Activated T-helper 1 cell treated with anti-CD3 and anti-CD28 coated beads, Interleukin-12 subunit alpha, Interleukin-12 subunit beta, Interleukin-2, Interleukin-4 antibody, amounts not matched to agents 30 ng/mL and 10 ng/mL and 1 ng/mL, durations not matched to agents 14 hours and 24 hours and 36 hours (primary cell): Measurements from ENCODE around the gene CHRND. TPM values are rescaled to one million over a fixed set of nuclear protein-coding genes. Genes with fewer than 3 reads are reported as not detected.
"Not testable (repeated sequence)": the region's sequence is repeated elsewhere in the genome, so short reads cannot be mapped to it uniquely, and the experiment has no call there.

Experiments
- DNase-seq: peaks from one replicate; pipeline ENCODE4 v3.0.0; 2021; ENCODE audit warnings: low spot score
- H3K27ac Mint-ChIP-seq: one replicate; pipeline ENCODE4 v1.8.0; 2021; ENCODE audit warnings: mild to moderate bottlenecking, mixed read lengths
- H3K27me3 Mint-ChIP-seq: one replicate; pipeline ENCODE4 v1.8.0; 2022; ENCODE audit warnings: mild to moderate bottlenecking, moderate library complexity, mixed read lengths; ENCODE audit not compliant: insufficient read depth
- H3K36me3 Mint-ChIP-seq: one replicate; pipeline ENCODE4 v1.8.0; 2021; ENCODE audit warnings: low read depth, mixed read lengths
- H3K4me1 Mint-ChIP-seq: one replicate; pipeline ENCODE4 v1.8.0; 2021; ENCODE audit warnings: low read depth, mixed read lengths
- H3K4me3 Mint-ChIP-seq: one replicate; pipeline ENCODE4 v1.8.0; 2021; ENCODE audit warnings: mild to moderate bottlenecking, moderate library complexity, mixed read lengths
- H3K9me3 Mint-ChIP-seq: one replicate; pipeline ENCODE4 v1.8.0; 2021; ENCODE audit warnings: mixed read lengths
- intact Hi-C: fragments of 100-400 bp; cut with micrococcal nuclease; formaldehyde crosslinking; loops from one replicate; pipeline ENCODE4 v1.15.1; 2024
- total RNA-seq: library from RNA; stranded (reverse); gene quantifications from 2 replicates; pipeline ENCODE4 v1.2.3, GENCODE V29; 2022

CHRND gene
- total RNA-seq, 1 donor from 2014 or later, result not detected

GRCh38 chr2:232550354-232551249, 24.6 kb downstream of the CHRND start, which contains the start of the genes EIF4E2 and TIGD1:
Gene EIF4E2 (plus strand): TSS chr2:232550689. CDS start chr2:232550725, 36 bp downstream.
Gene TIGD1 (minus strand): TSS chr2:232550557. CDS start chr2:232549882, 675 bp downstream.
- H3K27me3 Mint-ChIP-seq, result no peaks in the 10 kb centered on the region
- H3K27ac Mint-ChIP-seq, result peak within 1 kb of the TSS; percentile 100
- H3K36me3 Mint-ChIP-seq, result peaks cover 52% of the 10 kb centered on the region
- H3K4me3 Mint-ChIP-seq, result peak within 1 kb of the TSS; percentile 100
- peaks cover 76% of the 10 kb centered on the region for H3K4me1 Mint-ChIP-seq
- H3K9me3 Mint-ChIP-seq, result no peaks in the 10 kb centered on the region
- intact Hi-C loops, result loop anchor here (1.0 to 10.0 kb wide), 7 partner anchors 57 to 1304 kb away; partner anchors contain the start of genes ATG16L1, COPS7B, GIGYF2 and HJURP
- peak; percentile 90 for DNase-seq

GRCh38 chr2:232551250-232551638, 25.3 kb downstream of the CHRND start:
- intact Hi-C loops, result loop anchor here (2.0 to 10.0 kb wide), 6 partner anchors 56 to 1304 kb away; partner anchors contain the start of genes COPS7B, GIGYF2 and HJURP
- Mint-ChIP-seq H3K36me3 (peaks cover 55% of the 10 kb centered on the region), H3K4me3 (peak overlapping the region; percentile 100), H3K27me3 (no peaks in the 10 kb centered on the region), H3K9me3 (no peaks in the 10 kb centered on the region), H3K27ac (peak overlapping the region; percentile 98), H3K4me1 (peaks cover 82% of the 10 kb centered on the region)
- no peak for DNase-seq

GRCh38 chr2:232551776-232552175, 25.8 kb downstream of the CHRND start:
- intact Hi-C loops, result loop anchor here (2.0 to 10.0 kb wide), 6 partner anchors 56 to 1303 kb away; partner anchors contain the start of genes COPS7B, GIGYF2 and HJURP

GRCh38 chr2:232556426-232556825, 30.5 kb downstream of the CHRND start:
- no peak for DNase-seq
- H3K27ac Mint-ChIP-seq, result peak overlapping the region; percentile 68
- no peaks in the 10 kb centered on the region for H3K9me3 Mint-ChIP-seq
- no peak overlapping the region for H3K4me3 Mint-ChIP-seq
- intact Hi-C loops, result loop anchor here (10.0 kb wide), 1 partner anchor 1298 kb away; the partner anchor contains the start of gene HJURP
- peaks cover 57% of the 10 kb centered on the region for H3K36me3 Mint-ChIP-seq
- no peaks in the 10 kb centered on the region for H3K27me3 Mint-ChIP-seq
- peaks cover 51% of the 10 kb centered on the region for H3K4me1 Mint-ChIP-seq

More at GRCh38 chr2:232551776-232552175, 25.8 kb downstream of the CHRND start:
- peaks cover 83% of the 10 kb centered on the region for H3K4me1 Mint-ChIP-seq
- peak overlapping the region; percentile 100 for H3K4me3 Mint-ChIP-seq
- peak overlapping the region; percentile 98 for H3K27ac Mint-ChIP-seq
- DNase-seq, result no peak
- peaks cover 57% of the 10 kb centered on the region for H3K36me3 Mint-ChIP-seq
- H3K27me3 Mint-ChIP-seq, result no peaks in the 10 kb centered on the region
- no peaks in the 10 kb centered on the region for H3K9me3 Mint-ChIP-seq

- Mint-ChIP-seq H3K4me1 (peaks cover 13% of the 10 kb centered on the region), H3K4me3 (no peak overlapping the region), H3K9me3 (no peaks in the 10 kb centered on the region), H3K27me3 (no peaks in the 10 kb centered on the region), H3K27ac (no peak overlapping the region), H3K36me3 (peaks cover 60% of the 10 kb centered on the region)
- DNase-seq, result no peak
- intact Hi-C loops, result no loop called here
These were observed 36.7 kb downstream of the CHRND start for GRCh38 chr2:232562515-232563151.

GRCh38 chr2:232563580-232563979, 37.6 kb downstream of the CHRND start:
- Mint-ChIP-seq H3K27ac (peak overlapping the region; percentile 38), H3K4me3 (no peak overlapping the region)
- intact Hi-C loops, result no loop called here

GRCh38 chr2:232567721-232568120, 41.8 kb downstream of the CHRND start:
- DNase-seq, result no peak
- peaks cover 11% of the 10 kb centered on the region for H3K4me1 Mint-ChIP-seq
- H3K27ac Mint-ChIP-seq, result no peak overlapping the region
- no peaks in the 10 kb centered on the region for H3K9me3 Mint-ChIP-seq
- H3K36me3 Mint-ChIP-seq, result peaks cover 58% of the 10 kb centered on the region
- H3K4me3 Mint-ChIP-seq, result no peak overlapping the region
- intact Hi-C loops, result no loop called here
- H3K27me3 Mint-ChIP-seq, result no peaks in the 10 kb centered on the region

More at GRCh38 chr2:232563580-232563979, 37.6 kb downstream of the CHRND start:
- Mint-ChIP-seq H3K36me3 (peaks cover 64% of the 10 kb centered on the region), H3K9me3 (no peaks in the 10 kb centered on the region), H3K27me3 (no peaks in the 10 kb centered on the region), H3K4me1 (peaks cover 13% of the 10 kb centered on the region)
- no peak for DNase-seq

GRCh38 chr2:232568161-232568560, 42.2 kb downstream of the CHRND start:
- Mint-ChIP-seq H3K27me3 (no peaks in the 10 kb centered on the region), H3K9me3 (no peaks in the 10 kb centered on the region), H3K36me3 (peaks cover 55% of the 10 kb centered on the region), H3K4me3 (no peak overlapping the region), H3K27ac (no peak overlapping the region), H3K4me1 (peaks cover 7% of the 10 kb centered on the region)
- intact Hi-C loops, result no loop called here
- no peak for DNase-seq

GRCh38 chr2:232569541-232569940, 43.6 kb downstream of the CHRND start:
- DNase-seq, result no peak
- no peaks in the 10 kb centered on the region for H3K9me3 Mint-ChIP-seq
- no peaks in the 10 kb centered on the region for H3K27me3 Mint-ChIP-seq
- no peak overlapping the region for H3K27ac Mint-ChIP-seq
- peaks cover 51% of the 10 kb centered on the region for H3K36me3 Mint-ChIP-seq
- H3K4me1 Mint-ChIP-seq, result no peaks in the 10 kb centered on the region
- intact Hi-C loops, result no loop called here
- H3K4me3 Mint-ChIP-seq, result no peak overlapping the region

GRCh38 chr2:232570481-232570880, 44.5 kb downstream of the CHRND start:
- H3K9me3 Mint-ChIP-seq, result not testable (repeated sequence)

GRCh38 chr2:232571026-232571474, 45.1 kb downstream of the CHRND start:
- intact Hi-C loops, result no loop called here
- H3K36me3 Mint-ChIP-seq, result peaks cover 52% of the 10 kb centered on the region
- no peak overlapping the region for H3K4me3 Mint-ChIP-seq
- DNase-seq, result no peak
- no peaks in the 10 kb centered on the region for H3K4me1 Mint-ChIP-seq
- no peaks in the 10 kb centered on the region for H3K9me3 Mint-ChIP-seq
- no peaks in the 10 kb centered on the region for H3K27me3 Mint-ChIP-seq
- no peak overlapping the region for H3K27ac Mint-ChIP-seq

More at GRCh38 chr2:232570481-232570880, 44.5 kb downstream of the CHRND start:
- H3K27me3 Mint-ChIP-seq, H3K4me3 Mint-ChIP-seq, H3K27ac Mint-ChIP-seq, intact Hi-C loops, DNase-seq, H3K4me1 Mint-ChIP-seq: not testable (repeated sequence)
- H3K36me3 Mint-ChIP-seq, result peaks cover 57% of the 10 kb centered on the region

- peaks cover 40% of the 10 kb centered on the region for H3K36me3 Mint-ChIP-seq
- no peaks in the 10 kb centered on the region for H3K9me3 Mint-ChIP-seq
- H3K27me3 Mint-ChIP-seq, result no peaks in the 10 kb centered on the region
- no peak overlapping the region for H3K27ac Mint-ChIP-seq
- H3K4me3 Mint-ChIP-seq, result no peak overlapping the region
- intact Hi-C loops, result no loop called here
- no peaks in the 10 kb centered on the region for H3K4me1 Mint-ChIP-seq
- no peak for DNase-seq
These were observed 47.1 kb downstream of the CHRND start for GRCh38 chr2:232573042-232573441.
